Globus pallidus (tissue), 1 donor: ENCODE data around the gene RGS9.

Experiments
- DNase-seq: peaks from one replicate; pipeline ENCODE4 v3.0.0-alpha.2; 2015; ENCODE audit warnings: low spot score

RGS9 gene

GRCh38 chr17:65219124-65219523 is 82.0 kb downstream of the RGS9 start:
- no peak for DNase-seq

GRCh38 chr17:65219707-65220106 is 82.5 kb downstream of the RGS9 start:
- DNase-seq: no peak

GRCh38 chr17:65220732-65221131 is 83.6 kb downstream of the RGS9 start:
- no peak for DNase-seq

DNA sequence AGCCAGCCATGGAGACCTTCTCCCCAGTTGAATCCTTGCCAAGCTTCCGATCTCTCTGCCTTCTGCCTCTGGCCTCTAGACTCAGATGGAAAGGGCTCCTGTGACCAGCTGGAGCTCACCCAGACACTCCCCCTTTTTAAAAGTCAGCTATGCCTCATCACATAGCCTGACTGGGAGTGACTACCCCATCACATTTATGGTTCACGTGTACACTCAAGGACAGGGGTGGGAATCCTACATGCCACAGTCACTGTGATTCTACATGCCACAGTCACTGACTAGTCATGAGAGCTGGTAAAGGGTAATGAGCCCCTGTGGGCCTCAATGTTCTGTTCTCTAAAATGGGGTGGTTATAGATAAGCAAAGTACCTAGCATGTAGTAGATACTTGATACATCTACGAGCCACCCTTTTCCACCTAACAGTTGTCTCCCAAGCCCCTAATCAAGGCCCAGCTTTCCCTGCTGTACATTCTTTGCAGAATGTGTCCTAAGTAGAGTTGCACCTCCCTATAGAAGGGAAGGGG is 85.1 kb downstream of the RGS9 start:
- no peak for DNase-seq

DNA sequence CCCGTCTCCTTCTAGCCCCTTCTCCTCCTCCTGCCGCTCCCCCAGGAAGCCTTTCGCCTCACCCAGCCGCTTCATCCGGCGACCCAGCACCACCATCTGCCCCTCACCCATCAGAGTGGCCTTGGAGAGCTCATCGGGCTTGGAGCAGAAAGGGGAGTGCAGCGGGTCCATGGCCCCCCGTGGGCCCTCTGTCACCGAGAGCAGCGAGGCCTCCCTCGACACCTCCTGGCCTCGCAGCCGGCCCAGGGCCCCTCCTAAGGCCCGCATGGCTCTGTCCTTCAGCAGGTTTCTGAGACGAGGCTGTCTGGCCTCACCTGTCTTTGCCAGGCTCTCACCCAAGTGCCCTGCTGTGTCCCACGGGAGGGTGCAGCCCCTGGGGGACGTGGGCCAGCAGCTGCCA is 87.9 kb downstream of the RGS9 start:
- no peak for DNase-seq

- DNase-seq: no peak
Observed at GRCh38 chr17:65226227-65226626, 89.1 kb downstream of the RGS9 start.

DNA sequence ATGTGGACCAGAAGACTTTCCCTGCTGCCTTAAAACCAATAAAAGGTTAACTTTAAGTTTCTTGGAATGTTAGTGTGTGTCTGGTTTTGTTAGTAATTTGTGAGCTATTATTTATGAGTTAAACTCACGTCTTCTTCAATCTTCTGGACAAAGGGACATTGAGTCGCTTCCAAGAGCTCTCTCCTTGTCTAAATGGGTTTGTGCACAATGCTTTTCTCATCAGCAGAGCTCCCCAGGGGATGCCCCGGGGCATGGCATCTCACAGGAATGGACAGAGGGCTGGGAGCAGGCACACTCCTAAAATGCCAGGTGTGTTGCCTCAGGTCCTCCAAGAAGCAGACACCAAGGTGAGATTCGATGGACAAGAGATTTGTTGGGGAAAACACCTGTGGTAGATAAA is 90.5 kb downstream of the RGS9 start:
- no peak for DNase-seq

GRCh38 chr17:65228287-65228686 is 91.1 kb downstream of the RGS9 start:
- DNase-seq: no peak

GRCh38 chr17:65228734-65229620 is 91.8 kb downstream of the RGS9 start:
- no peak for DNase-seq

DNA sequence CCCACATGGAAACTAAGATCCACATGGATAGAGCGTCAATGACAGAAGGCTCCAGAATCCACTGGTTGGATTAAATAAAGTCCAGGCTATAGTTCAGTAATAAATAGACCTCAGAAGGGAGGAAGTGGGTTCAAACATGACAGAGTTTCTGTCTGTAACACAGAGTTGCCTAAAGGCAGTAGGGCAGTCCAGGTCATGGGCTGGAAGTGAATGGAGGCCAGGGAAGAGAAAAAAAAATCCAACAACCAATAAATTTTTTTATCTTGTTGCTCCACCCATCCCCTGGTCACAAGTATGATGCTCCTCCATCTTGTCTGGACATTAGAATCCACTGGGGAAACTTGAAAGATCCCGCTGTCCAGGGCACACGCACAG is 92.4 kb downstream of the RGS9 start:
- DNase-seq: no peak

DNA sequence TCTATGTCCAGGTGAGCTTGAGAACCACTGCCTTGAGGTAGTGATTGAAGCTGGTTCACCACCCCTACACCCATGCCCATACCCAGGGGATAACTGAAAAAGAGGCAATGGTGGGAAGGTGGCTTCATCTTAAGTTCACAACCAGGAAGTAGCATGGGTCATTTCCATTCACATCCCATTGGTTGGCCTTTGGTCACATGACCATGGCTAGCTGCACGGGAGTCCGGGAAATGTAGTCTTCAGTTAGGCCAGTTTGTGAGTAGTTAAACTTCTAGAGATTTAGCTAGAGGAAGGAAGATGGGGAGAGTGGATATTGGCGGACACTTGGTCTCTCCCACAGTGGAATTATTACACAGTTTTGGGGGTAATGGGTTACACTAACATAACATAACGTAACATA is 92.9 kb downstream of the RGS9 start:
- no peak for DNase-seq

- no peak for DNase-seq
Observed at GRCh38 chr17:65231086-65231485, 93.9 kb downstream of the RGS9 start.

- DNase-seq: peak; percentile 28
Observed at GRCh38 chr17:65231662-65232335, 94.6 kb downstream of the RGS9 start.

DNA sequence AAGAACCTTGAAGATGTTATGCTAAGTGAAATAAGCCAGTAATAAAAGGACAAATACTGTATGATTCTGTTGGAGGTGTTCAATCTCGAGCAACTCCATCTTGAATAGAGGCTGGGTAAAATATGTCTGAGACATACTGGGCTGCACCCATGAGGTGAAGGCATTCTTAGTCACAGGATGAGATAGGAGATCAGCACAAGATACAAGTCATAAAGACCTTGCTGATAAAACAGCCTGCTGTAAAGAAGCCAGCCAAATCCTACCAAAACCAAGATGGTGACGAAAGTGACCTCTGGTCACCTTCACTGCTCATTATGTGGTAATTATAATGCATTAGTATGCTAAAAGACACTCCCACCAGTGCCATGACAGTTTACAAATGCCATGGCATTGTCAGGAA is 98.1 kb downstream of the RGS9 start:
- no peak for DNase-seq

GRCh38 chr17:65236321-65236720 is 99.2 kb downstream of the RGS9 start:
- no peak for DNase-seq

- DNase-seq: peak; percentile 6
Observed at GRCh38 chr17:65243838-65244625, 106.9 kb downstream of the RGS9 start.

- DNase-seq: no peak
Observed at GRCh38 chr17:65246252-65246651, 109.1 kb downstream of the RGS9 start.

DNA sequence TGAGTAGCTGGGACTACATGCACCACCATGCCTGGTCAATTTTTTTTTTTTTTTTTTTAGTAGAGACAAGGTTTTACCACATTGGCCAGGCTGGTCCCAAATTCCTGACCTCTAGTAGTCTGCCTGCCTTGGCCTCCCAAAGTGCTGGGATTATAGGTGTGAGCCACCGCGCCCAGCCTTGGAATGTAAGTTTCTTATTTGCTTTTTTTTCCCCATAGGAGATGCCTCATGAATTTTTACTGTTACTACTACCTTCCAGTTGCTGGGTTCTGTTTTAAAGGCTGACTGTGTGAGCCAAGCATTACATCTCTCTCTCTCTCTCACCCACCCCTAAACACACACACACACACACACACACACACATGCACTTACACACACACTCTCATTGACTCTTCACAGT is 112.6 kb downstream of the RGS9 start:
- no peak for DNase-seq

GRCh38 chr17:65254166-65254565 is 117.0 kb downstream of the RGS9 start:
- no peak for DNase-seq

- DNase-seq: no peak
Observed at GRCh38 chr17:65259281-65259680, 122.1 kb downstream of the RGS9 start.

DNA sequence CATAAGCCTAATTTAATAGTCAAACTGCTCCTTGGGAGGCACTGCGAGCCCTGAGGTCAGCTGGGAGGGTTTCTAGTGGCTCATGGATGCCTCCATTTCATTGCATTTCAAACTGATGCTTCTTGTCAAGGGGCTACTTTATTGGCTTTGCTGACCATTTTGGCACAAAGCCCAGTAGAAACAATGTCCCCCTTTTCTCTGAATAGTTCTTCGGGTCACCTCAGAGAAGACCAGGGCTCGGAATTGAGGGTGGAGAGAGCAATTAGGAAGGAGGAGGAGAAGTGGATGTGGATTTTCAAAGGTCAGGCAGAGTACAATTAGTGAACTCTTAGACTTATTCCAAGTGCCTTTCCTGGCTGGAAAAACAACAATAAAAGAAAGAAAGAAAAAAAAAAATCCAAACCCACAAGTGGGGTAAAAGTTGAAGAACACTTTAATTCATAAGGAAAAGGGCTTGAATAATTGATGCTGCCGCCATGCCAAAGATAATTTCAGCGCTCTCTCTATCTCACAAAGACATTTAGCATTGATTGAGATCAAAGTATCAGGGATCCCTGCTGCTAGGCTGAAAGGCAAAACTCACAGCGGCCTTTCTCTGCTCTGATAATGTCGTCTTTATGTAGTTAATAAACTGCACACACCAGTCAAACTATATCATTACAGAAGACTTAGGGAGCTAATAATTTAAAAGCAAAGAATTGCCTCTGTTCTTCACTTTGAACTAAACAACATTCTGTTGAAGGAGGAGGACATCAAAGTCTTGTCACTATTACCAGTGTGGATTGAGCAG is 122.7 kb downstream of the RGS9 start:
- DNase-seq: no peak

- DNase-seq: no peak
Observed at GRCh38 chr17:65260626-65261025, 123.5 kb downstream of the RGS9 start.
